GM21423 (cell line): ENCODE data around the gene HELZ2.
"Not testable (repeated sequence)": the region's sequence is repeated elsewhere in the genome, so short reads cannot be mapped to it uniquely, and the experiment has no call there.

Experiments
- ATAC-seq: cut with Tn5 transposase; IDR thresholded peaks from one replicate; pipeline ENCODE4 v1.9.1; 2021; ENCODE audit warnings: mild to moderate bottlenecking, moderate library complexity; ENCODE audit not compliant: unreplicated experiment

The HELZ2 gene

GRCh38 chr20:63566395-63567135 is 7.5 kb downstream of the HELZ2 start:
- no peak for ATAC-seq

GRCh38 chr20:63565699-63566335 is 8.2 kb downstream of the HELZ2 start:
- no peak for ATAC-seq

GRCh38 chr20:63565021-63565698 is 8.9 kb downstream of the HELZ2 start:
- ATAC-seq, result no peak

DNA sequence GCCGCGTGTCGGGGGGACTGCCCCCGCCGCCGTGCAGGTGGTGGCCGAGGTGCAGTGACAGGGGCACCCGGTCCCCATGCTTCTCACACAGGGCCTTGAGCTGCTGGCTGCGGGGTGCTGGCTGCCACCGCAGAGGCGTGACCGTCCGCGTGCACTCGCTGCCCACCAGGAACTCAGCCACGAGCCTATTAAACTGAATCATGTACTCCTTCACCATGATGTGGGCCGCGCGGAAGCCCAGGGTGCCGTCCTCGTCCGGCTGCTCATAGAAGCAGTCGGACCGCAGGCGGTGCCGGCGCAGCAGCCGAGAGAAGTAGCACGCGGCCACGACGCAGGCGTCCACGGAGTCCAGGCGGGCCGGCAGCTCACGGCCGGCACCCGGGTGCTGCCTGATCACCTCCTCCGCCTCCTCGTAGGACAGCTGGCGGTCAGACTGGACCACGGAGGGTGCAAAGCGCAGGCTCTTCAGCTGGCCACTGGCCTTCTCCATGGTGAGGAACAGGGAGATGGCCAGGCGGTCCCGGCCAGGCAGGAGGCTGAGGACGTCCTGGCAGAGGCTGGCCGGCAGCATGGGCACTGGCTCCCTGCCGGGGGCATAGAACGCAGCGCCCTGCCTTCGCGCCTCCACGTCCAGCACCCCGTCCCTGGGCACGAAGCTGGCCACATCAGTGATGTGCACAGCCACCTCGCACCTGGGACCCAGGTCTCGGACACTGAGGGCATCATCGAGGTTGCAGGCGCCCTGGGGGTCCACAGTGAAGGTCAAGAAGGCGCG is 9.8 kb downstream of the HELZ2 start:
- ATAC-seq, result no peak

DNA sequence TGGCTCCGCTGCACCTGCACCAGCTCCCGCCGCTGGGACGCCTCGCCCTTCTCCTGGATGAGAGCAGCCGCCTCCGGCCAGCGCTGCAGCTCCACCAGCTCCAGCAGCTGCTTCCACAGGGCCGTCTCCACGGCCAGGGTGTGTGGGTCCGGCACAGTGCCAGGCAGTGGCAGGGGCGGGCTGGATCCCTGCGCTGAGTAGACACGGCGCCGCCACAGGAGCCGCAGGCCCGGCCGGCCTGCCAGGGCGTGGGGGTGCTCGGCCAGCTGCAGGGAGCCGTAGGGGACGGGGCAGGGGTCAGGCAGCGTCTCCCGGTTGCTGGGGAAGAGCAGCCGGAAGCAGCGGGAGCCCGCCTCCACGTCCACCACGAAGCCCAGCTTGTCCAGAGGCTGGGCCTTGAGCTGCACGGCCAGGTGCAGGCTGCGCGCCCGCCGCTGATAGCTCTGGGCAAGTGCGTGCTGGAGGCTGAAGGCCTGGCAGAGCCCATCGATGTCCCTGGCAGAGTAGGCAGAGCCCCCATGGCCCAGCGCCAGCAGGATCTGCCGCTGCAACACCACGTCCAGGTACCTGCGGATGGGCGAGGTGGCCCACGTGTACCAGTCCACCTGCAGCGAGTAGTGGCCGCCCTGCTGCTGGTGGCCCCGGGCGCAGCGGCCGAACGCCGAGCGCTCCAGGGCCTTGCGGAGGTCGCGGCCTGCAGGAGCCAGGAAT is 10.7 kb downstream of the HELZ2 start:
- ATAC-seq, result no peak

- no peak for ATAC-seq
Observed at GRCh38 chr20:63562461-63563224, 11.4 kb downstream of the HELZ2 start.

GRCh38 chr20:63561624-63562396 is 12.2 kb downstream of the HELZ2 start:
- no peak for ATAC-seq

GRCh38 chr20:63560856-63561609 is 13.0 kb downstream of the HELZ2 start:
- ATAC-seq, result no peak

- no peak for ATAC-seq
Observed at GRCh38 chr20:63560333-63560805, 13.7 kb downstream of the HELZ2 start.

DNA sequence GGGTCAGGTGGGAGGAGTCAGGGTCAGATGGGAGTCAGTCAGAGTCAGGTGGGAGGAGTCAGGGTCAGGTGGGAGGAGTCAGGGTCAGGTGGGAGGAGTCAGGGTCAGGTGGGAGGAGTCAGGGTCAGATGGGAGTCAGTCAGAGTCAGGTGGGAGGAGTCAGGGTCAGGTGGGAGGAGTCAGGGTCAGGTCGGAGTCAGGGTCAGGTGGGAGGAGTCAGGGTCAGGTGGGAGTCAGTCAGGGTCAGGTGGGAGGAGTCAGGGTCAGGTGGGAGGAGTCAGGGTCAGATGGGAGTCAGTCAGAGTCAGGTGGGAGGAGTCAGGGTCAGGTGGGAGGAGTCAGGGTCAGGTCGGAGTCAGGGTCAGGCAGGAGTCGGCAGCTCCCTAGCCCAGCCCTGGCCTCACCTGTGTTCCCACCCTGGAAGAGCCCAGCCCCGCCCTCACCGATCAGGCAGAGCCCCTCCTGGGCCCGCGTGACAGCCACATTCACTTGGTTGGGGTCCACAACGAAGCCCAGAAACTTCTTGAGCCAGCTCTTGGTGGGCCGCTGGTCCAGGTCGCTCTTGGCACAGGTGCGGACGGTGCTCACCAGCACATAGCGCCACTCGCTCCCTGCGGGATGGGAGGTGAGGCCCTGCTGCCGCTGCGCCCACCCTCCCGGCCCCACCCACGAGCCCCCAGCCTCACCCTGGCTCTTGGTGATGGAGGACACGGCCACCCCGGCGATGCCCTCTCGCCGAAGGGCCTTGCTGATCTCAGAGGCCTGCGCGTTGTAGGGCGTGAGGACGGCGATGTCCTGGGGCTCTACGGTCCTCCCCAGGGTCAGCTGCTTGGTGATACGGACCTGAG is 14.3 kb downstream of the HELZ2 start:
- not testable (repeated sequence) for ATAC-seq

DNA sequence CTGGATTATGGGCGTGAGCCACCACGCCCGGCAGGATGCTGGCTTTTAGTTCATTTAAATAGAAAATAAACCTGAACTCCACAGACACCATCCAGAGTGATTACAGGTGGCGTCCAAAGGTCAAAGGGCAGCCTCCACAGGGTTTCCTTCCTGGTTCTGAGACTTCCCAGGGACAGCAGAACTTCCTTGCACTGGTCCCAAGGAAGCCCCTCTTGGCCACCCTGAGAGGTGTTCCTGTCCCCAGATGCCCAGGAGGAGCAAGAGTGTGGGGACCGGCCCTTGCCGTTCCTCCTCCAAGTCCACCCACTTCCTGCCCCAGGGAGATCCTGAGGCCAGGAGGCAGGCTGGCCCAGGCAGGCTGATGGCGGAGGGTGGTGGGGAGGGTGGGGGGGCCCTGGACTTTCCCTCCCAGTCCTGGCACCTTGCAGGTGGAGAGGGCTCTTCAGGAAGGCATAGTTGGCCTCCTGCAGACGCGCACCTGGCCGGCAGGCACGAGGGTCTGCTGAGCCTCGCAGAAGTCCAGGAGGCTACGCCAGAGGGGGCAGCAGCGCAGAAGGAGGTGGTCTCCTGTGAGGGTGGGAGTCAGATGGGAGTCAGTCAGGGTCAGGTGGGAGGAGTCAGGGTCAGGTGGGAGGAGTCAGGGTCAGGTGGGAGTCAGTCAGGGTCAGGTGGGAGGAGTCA is 15.1 kb downstream of the HELZ2 start:
- no peak for ATAC-seq

DNA sequence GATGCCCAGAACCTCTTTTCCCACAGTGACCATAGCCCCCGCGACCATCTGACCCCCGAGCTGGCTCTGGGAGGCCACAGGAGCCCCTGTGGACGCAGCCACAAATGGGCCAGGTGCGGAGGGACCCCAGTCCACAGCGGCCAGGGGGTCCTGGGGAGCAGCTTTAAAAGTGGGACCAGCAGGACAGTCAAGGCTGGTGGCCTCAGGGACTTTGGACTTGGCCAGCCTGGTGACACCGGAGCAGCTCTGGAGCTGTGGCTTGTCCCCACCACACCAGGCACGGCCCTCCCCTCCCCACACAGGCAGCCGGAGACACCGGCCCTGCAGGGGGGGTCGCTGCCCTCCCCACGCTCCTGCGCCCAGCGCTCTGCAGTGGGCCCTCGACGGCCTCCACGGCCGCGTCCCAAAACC is 16.6 kb downstream of the HELZ2 start:
- no peak for ATAC-seq

GRCh38 chr20:63556873-63557478 is 17.1 kb downstream of the HELZ2 start:
- ATAC-seq, result no peak

GRCh38 chr20:63555661-63556381 is 18.2 kb downstream of the HELZ2 start:
- no peak for ATAC-seq

- no peak for ATAC-seq
Observed at GRCh38 chr20:63554361-63555278, 19.4 kb downstream of the HELZ2 start.
